HG03342 (cell line): ENCODE data around the gene GNG13.
"Not testable (repeated sequence)": the region's sequence is repeated elsewhere in the genome, so short reads cannot be mapped to it uniquely, and the experiment has no call there.

Experiments used
- ATAC-seq: cut with Tn5 transposase; IDR thresholded peaks from one replicate; pipeline ENCODE4 v1.9.1; 2021; ENCODE audit warnings: mild to moderate bottlenecking, moderate library complexity; ENCODE audit not compliant: unreplicated experiment

GNG13 gene

DNA sequence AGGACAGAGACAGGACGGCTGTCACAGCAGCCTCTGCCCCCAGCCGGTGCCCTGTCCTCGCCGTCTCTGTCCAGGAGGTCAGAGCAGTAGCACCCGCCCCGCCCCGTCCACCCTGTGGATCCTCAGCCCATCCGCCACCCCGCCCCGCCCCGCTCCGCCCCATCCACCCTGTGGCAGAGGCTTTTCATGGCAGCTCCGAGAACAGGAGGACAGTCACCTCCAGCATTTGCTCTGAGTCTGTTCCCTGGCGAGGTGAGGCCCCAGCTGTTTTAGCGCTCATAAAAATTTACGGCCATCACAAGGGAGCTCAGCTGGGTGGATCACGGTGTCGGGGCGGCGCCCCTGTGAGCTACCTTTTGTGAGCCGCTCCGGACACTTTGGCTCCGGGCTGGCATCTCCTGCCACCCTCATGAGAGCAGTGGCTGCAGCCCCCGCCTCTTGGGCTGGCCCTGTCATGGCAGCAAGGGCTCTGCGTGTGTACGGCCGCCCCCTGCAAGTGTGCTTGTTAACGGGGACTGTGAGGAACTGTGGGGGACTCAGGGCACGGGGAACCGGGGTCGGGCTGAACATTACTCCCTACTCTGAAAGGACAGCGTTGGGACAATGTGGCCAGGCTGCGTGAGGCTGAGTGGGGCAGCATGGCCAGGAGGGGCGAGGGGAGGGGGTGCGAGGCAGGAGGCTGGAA, 32.3 kb upstream of the GNG13 start:
- no peak for ATAC-seq

DNA sequence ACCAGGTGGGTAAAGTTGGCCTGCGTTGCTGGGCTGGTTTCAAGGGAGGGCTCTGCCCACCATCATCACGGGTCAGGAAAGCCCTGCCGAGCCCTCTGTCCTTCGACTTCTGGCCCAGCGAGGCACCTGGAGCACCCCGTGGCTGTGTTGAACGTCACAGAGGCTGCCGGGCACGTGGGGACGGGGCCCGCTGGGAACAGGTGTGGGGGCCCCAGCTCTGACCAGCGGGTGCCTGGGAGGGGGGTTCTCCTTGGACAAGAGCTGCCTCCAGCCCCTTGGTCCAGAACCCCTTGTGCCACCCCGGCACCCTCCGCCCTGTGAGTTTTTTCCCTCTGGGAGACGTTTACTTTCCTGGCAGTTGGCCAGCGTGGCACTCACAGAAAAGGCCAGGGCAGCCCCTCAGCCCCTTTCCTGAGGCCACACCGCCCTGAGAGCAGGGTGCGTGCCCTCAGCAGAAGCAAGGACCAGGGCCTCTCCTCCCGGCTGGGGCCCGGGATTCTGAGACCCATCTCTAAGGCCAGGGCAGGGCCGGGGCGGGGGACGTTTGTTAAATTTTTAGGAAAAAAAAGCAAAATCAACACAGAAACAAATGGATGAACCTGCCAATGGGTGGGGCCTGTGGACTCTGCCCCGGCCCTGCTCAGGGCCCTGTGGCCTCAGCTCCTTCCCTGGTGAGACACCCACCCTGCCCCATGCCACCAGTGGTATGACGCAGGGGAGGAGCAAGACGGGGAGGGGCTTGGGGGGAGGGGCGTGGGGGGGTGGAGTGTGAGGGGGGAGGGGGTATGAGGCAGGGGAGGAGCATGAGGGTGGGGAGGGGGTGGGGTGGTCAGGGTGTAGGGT, 31.3 kb upstream of the GNG13 start:
- no peak for ATAC-seq

DNA sequence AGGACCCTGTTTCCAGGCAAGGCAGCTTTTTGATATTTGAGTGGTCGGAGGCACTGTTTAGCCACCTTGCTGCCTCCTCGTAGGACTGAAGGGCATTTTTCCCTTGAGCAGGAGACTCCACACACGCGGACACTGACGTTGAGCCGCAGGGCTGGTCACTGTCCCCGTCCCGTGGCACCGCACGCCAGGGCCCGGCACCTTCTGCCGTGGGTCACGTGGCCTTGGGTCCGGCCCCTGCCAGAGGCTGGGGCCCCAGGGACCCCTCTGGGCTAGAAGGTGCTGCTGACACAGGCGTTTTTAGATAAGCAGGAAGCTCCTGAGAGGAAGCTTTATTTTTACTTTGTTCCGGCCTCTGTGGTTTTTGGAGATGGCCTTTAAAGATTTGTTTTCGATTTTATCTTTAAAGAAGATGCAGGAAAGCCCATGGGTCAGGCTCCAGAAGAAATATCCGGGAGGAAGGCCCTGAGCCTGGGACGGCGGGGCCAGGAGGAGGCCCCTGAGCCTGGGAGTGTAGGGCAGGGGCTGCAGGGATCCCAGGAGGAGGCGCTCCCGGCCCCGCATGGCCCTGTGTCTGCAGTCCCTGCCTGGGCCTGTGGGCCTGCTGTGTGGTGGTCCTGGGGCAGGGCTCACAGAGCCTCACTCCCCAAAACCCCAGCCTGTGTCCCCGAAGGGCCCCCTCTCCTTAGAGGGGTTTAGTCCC, 30.5 kb upstream of the GNG13 start:
- no peak for ATAC-seq

DNA sequence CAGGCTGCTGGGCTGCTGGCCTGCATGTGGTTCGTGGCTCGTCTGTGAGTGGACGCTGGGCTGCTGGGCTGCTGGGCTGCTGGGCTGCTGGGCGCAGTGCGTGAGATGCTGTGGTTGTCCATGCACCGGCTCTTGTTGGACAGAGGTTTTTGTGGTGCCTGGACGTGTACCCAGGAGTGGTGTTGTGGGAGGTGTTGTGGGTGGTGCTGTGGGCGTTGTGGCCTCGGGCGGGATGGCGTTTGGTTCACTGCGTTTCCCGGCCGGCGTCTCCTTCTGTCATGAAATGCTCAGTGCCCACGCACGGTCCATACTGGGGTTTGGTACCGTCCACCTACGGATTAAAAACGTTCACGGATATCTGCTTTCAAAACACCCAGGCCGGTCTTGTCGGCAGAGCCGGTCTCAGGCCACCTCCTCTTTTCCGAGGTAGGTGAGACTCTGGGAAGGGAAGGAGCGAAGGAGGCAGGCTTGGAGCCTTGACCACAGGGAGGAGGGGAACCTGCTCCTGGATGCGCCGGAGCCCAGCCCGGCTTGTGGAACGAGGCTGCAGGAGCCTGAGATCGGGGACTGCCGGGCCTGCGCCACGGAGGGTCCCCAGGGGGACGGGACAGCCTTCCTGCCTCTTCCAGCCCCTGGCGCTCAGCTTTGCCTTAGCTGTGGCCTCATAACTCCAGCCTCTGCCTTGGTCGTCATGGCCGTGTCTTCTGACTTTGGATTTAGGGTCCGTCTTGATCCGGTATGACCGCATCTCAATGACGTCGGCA, 29.8 kb upstream of the GNG13 start:
- no peak for ATAC-seq

DNA sequence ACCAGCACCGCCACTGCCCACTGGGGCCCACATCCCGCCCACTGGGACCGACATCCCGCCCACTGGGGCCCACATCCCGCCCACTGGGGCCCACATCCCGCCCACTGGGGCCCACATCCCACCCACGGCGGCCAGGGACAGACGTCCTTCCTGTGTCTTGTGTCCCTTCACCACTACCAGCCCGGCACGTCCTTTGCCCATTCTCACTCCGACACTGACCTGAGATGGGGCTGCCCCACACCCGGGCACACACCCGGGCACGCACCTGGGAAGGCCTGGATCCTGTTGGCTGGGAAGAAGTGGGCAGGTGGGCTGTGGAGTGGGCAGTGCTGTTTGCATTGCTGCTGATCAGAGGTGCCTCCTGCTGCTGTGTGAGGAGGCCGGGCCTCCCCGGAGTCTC, 28.4 kb upstream of the GNG13 start:
- ATAC-seq = no peak

DNA sequence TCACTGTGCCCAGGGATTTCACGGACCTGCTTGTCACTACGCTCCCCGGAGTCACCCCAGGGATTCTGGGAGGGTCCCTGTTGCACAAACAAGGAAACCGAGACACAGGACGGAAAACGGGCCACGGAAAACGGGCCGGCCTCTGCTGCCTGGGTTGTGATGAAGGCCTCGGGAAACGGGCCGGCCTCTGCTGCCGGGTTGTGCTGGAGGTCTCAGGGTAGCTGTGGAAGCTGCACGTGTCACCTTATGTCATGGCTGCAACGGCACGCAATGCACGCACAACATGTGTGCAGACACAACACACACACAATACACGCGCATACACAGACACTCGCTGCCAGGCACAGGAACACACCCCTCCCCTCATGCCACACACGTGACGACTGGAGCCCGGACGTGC, 27.0 kb upstream of the GNG13 start:
- ATAC-seq = no peak

DNA sequence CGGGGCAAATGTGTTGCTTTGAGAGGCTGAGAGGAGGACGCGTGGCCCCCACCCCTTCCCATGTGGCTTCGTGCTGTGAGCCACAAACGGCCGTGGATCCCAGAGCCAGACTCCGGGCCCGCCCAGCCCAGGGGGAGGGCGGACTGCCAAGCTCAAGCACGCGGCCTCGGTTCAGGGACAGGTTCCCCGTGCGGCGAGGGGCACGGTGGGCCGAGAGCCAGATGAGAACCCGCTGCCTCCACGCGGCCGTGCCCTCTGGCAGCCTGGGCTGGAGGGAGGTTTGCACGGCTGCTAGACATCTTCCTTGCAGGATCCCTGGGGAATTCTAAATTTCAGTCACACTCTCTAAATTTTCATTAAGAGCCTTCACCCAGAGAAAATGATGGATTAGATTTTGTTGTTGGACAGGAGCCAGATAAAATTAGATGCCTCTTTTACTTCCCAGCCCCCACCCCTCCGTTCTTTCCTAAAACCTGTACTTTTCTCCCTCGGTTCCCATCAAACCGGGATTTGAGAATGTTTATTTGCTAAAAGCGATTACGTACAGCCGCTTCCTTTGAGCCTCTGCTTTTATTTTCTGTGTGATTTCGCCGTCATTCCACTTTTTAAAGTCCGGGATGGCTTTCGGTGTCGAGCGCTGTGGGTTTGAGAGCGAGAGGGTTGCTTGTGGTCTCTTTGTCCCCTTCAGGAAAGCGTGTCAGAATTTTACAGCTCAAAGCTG, 25.0 kb upstream of the GNG13 start:
- no peak for ATAC-seq

DNA sequence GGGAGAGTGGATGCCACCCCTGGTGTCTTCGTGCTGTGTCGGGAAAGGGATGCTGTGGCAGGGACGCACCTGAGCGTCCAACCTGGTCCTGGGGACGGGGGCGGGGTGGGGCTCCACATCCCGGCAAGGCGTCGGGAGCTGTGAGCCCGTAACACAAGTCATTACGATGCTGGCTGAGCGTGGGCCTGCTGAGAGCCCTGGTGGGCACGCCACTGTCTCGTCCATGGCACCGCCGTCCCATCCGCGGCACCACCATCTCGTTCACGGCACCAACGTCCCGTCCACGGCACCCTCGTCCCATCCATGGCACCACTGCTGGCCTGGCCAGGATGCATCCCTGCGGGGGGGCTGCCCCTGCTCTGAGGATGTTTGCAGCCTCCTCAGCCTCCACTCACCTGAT, 24.1 kb upstream of the GNG13 start:
- no peak for ATAC-seq

DNA sequence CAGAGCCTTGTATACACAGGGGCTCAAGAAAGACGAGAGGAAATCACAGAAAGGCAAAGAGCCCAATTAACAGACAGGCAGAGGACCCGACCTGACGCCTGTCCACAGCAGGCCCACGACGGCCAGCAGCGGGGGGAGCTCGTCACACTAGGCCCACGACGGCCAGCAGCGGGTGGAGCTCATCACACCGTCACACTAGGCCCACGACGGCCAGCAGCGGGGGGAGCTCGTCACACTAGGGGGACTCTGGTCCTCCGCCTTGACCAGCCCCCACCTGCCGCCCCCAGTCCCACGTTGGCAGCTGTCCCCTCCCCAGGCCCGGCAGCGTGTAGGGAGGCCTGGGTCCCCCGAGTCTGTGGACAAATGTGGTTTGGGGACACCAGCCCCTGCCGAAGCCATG, 23.7 kb upstream of the GNG13 start:
- no peak for ATAC-seq

DNA sequence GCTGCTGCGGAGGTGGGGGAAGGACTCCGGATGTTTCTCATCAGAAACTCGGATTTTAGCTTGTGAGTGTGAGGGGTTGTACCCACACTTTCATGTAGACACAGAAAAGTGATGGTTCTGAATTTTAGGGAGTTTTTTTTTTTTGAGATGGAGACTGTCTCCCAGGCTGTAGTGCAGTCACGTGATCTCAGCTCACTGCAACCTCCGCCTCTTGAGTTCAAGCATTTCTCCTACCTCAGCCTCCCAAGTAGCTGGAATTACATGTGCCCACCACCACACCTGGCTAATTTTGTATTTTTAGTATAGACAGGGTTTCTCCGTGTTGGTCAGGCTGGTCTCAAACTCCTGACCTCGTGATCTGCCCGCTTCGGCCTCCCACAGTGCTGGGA, 22.4 kb upstream of the GNG13 start:
- ATAC-seq = no peak

DNA sequence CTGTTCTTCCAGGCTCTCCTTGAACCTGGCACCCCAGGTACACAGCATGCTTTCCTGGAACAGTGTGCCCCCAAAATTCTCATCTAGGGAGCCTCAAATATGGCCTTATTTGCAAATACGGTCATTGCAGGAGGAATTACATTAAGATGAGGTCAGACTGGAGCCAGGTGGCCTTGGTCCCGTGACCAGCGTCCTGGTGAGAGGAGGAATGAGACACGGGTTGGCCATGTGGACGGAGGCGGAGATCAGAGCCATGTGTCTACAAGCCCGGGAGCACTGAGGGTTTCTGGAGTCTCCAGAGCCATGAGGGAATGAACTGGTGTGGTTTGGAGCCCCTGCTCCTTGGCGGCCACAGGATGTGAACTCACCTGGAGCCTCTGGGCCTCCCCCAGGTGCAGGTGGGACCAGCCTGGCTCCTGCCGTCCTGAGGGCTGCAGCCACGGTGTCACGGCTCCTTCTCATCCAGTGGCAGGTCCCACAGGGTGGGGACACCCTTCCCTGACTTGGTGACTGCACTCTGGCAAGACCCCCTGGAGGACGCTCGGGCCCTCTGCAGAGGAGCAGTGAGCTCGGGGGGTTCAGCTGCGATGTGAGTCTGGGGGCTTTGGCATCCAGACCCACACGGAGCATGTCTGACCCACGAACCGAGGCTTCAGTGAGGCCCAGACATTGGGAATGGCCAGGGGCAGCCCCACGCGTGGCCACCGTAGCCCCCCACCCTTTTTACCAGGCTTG, 21.8 kb upstream of the GNG13 start:
- no peak for ATAC-seq

DNA sequence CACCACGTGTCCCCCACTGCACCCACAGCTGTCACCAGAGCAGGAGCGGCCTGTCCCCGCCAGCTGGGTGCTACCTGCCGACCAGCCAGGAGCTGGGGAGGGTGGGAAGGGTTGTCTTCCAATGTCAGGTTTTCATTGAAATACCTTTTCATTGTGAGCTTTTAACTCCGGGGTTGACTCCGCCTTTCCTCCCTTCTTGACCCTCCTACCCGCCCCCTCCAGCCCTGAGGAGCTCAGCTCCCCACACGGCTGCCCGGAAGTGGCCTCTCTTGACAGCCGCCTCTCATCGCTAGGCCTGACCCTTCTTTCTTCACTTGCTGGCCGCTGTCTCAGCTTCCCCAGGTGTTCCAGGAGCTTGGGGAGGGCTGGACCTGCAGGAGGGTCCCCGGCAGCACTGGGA, 21.2 kb upstream of the GNG13 start:
- no peak for ATAC-seq

DNA sequence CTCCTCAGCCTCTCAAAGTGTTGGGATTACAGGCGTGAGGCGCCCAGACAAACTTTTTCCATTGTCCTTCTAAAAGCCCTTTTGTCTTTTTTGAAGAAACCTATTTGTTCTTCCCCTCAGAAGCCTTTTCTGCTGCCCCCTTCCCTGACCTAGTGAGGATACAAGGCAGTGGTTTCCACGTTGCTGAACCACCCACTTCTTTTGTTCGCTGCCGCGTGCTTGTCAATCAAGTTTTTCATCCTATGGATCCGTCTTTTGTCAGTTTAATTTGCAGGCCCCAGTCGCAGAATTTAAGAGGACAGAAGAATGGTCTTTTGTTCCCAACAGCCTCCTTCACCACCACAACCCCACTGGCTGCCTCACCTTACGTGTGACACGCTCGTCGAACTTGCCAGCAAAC, 20.2 kb upstream of the GNG13 start:
- ATAC-seq = no peak

DNA sequence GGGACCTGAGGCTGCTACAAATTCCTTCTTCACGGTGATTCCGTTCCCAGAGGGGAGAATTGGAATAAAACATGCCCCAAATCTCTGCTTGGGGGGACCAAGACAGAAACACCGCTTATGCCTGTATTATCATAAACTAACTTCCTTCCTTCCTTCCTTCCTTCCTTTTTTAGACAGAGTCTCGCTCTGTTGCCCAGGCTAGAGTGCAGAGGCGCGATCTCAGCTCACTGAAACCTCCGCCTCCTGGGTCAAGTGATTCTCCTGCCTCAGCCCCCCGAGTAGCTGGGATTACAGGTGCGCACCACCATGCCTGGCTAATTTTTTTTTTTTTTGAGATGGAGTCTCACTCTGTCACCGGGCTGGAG, 19.5 kb upstream of the GNG13 start:
- not testable (repeated sequence) for ATAC-seq

DNA sequence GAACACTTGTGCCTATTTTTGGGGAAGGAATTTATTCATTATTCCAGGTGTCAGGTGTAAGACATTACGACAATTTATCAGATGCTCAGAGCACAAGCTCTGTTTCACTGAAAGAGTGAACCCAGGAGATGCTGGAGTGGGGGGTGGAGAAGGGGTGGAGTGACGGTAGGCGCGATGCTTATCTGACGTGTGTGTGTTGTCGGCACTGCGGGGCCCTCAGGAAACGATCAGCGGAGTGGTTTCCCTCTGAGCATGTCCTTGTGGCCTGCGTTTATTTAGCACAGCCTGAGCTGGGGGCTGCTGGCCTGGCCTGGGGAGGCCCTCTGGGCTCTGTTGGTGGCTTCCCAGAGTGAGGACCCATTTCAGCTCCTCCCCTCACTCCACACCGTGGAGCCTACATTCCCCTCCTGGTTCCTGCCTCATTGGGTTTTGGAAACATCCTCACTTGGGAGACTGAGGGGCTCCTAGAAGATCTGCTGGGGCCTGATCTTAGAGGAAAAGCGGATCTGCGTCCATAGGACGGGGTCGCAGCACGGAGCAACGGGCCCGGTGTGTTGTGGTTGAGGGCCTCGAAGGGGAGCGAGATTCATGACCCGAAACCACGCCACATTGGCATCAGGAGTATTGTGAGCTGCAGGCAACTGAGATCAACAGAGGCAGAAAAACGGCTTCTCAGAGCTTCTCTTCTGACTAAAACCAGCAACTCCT, 19.0 kb upstream of the GNG13 start:
- no peak for ATAC-seq

DNA sequence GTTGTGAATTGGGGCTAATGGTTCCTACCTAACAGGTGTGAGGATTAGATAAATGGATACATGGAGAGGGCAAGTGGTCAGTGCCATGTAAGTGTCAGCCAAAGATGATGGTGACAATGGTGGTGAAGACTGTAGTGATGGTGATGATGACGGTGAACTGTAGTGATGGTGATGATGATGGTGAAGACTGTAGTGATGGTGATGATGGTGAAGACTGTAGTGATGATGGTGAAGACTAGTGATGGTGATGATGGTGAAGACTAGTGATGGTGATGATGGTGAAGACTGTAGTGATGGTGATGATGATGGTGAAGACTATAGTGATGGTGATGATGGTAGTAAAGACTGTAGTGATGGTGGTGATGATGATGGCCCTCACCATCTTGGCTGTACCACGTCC, 18.1 kb upstream of the GNG13 start:
- no peak for ATAC-seq

DNA sequence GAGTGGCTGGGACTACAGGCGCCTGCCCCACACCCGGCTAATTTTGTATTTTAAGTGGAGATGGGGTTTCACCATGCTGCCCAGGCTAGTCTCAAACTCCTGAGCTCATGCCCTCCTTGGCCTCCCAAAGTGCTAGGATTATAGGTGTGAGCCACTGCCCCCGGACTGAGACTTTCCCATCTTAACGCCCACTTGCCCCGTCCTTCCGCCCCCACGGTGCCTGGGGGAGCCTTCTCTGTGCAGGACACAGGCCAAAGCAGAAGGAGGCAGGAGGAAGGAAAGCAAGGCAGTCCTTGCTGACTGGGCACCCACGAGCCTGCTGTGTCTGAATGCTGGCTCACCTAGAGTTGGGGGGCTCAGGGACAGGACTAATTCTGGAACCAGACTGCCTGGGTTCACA, 17.6 kb upstream of the GNG13 start:
- no peak for ATAC-seq

DNA sequence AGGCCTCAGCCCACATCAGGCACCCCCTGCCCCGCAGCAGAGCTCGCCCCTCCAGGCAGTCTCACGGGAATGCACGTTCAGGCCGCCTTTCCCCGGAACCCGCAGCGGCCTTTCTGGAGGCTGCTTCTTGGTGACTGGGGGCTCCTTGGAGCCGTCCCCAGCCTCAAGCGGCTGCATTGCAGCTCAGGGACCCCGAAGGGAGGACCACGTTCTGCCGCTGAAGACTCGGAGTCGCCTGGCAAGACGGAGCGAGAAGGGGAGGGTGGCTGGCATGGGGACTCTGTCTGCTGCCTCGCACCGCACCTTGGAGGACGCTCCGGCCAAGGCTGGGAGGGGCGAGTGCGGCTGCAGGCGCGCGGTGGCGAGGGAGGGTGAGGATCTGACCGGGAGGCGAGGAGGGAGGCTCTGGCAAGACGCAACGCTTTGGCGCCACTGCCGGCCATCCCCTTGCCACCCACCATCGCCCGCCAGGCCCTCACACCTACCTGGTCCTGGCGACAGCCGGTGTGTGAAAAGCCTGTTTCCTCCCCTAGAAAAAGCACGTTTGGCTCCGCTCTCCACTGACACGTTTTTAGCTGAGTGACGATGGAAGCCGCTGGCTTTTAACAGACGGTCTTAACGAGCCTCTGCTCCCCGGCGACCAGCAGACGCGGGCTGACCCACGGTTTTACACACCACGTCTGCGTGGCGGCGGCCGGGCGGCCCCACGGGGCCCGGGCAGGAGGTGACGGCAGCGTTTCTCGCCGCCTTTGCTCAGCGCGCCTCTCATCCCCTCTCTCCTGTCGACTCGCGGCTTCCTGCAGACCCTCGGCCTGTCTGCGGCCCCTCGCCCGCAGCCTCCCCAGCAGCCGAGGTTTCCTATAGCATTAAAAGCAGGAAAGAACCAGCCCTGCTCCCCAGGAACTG, 16.7 kb upstream of the GNG13 start:
- no peak for ATAC-seq
